NK-92 (cell line): ENCODE data around the gene IPO4.

Source experiments
- DNase-seq: peaks from one replicate; lab custom pipeline; 2025; ENCODE audit not compliant: unreplicated experiment; lab: John Stamatoyannopoulos, UW

IPO4 gene

DNA sequence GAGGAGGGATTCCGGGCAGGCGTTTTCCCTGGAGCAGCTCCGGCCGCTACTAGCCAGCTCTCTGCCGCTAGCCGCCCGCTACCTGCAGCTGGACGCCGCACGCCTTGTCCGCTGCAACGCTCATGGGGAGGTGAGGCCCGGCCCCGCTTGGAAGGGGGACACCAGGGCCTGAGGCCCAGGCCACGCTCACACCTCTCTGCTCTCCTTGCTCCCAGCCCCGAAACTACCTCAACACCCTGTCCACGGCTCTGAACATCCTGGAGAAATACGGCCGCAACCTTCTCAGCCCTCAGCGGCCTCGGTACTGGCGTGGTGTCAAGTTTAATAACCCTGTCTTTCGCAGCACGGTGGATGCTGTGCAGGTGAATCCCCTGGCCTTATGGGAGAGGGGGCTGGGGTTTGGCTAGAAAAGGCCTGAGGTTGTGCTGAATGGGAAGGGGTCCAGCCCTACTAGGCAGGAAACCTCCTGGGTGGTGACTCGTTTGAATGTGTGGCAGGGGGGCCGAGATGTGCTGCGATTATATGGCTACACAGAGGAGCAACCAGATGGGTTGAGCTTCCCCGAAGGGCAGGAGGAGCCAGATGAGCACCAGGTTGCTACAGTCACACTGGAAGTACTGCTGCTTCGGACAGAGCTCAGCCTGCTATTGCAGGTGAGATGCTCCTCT lies 40.7 kb downstream of the IPO4 start:
- DNase-seq, result no peak

DNA sequence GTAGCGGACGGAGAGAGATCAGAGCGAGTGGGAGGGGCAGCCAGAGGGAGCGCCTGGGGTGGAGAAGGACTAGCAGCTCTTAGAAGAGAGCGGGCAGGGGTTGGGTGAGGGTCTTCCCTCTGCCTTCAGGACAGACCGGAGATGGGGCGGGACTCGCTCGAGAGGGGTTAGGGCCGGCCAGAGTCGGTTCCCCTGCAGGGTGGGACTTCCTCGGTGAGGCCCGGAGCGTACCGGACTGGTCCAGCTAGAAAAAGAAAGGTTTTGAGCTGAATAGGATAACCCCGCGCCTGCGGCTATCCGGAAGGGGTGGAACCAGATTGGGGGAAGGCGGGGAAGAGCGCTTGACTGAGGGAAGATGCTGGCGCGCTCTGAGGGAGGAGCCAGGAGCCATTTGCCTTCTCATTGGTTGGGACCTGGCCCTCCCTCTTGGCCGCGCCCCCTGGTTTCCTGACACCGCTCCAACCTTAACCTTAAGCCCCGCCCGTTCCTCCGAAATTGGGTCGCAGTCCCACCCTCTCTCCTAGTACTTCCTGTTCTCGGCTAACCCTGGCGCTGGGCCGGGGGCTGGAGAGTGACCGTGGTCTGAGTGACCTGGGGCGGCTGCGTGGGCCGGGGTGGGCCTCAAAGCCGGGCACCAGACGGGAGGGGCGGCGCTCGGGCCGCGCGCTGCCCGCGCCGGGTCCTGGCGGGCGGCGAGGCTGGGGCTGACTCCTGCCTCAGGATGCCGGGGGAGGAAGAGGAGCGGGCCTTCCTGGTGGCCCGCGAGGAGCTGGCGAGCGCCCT lies 41.4 kb downstream of the IPO4 start, which contains the start of gene RNF31:
TSS of gene RNF31 (plus strand) at position 521 of the 783 bp plus-strand sequence. CDS start at position 722, 201 bp downstream.
- DNase-seq, result peak; percentile 92

DNA sequence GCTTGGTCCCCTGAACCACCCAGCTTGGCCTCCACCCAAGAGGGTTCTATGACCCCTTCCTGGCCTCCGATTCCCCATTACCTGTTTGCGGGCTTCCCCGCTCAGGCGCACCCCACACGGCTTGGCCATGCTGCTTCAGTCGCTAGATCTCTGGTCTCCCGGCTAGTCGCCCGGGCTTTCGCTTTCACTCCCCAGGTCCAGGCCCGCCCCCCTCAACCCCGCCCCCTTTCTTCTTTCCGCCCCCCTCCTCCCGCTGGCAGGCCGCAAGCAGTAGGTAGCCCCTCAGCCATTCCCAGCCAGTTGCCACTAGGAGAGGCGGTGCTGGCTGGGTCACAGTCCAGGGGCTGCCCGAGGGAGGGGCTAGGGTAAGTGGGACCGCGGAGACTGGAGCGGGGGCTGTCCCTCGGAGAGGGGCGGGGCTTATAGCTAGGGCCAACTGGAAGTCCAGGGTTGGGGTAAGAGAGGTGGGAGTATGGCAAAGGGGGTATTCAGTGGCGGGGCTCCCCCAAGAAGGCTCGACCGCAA lies 42.1 kb downstream of the IPO4 start, which contains the start of gene PSME2:
TSS of gene PSME2 (minus strand) at position 158 of the 525 bp plus-strand sequence. CDS start at position 129, 29 bp downstream.
- DNase-seq, result peak; percentile 43

DNA sequence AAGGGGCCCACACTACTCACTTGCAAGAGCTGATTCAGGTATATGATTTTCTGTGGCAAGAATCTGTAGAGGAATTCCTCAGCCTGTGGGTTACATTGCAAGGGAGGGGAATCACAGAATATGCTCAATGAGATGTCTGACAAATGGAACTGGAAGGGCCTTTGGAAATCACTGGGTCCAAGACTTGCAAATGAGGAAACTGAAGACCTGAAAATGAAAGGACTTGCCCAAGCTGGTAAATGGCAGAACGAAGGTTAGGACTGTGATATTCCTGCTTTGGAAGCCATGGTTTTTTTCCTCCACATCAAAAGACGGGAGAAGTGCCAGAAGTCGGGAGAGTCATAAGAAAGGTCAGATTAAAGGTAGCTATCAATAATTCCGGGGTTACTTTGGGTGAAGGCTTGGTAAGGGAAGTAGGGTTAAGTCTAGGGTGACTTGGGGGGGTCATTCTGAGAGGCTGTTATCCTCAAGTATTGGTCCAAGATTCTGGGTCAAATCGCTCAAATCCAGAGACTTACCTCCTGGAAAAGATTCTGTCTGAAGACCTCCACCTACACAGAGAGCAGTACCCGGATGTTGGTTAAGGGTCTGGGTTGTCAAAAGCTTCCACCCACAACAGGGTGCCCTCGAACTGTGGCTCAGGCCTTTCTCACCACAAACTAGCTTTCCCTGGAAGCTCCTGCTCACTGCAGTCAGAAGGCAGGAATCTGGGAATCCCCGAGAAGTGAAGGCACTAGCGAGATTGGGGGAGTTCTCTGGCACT lies 42.7 kb downstream of the IPO4 start:
- DNase-seq, result no peak

DNA sequence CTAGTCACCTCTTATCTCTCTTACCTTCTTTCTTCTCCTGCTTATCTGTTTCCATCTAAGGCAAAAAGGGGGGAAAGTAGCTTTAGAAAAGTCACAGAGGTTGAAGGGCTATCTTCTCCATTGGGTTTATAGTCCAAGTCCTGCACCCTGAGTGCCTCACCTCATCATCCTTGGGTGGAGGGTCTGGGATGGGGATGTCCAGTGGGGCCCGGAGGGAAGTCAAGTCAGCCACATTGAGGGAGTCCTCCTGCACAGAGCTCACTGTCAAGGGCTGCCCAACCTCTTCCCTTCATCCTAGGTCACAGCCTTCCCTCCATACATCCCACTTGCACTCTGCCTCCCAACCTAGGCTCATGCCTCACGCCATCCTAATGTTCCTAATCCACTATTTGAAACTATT lies 43.4 kb downstream of the IPO4 start:
- DNase-seq, result no peak

DNA sequence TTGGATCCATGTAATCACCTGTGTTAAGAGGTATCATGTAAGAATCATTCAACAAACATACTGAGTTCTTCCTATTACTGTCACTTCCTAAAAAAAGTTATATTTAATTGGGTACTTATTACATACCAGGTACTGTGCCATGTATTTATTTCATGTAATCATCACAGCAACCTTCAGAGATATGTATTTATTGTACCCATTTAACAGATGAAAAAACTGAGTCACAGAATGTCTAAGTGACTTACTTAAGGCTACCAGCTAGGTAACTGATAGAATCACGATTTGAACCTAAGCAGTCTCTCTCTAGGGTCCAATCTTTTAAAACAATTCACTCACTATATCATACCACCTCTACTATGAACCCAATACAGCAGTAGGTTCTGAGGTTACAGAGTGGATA lies 44.2 kb downstream of the IPO4 start:
- DNase-seq, result no peak

DNA sequence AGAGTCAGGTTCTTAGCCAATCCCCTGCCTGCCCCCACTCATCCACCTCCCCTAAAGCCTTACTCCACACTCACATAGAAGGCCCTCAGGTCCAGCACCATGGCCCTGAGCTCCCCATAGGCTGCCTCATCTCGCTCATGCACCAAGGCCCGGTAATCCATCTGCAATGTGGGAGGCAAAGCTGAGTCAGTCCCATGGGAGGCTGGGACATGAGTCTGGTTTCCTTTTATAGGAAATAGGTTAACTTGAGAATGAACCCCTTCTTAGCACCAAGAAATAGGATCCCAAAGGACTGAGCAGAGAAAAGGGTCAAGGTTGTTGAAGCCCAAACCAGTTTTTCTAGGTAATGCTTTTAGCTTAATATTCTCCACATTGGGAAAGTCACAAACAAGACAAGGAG lies 45.1 kb downstream of the IPO4 start:
- DNase-seq, result no peak

DNA sequence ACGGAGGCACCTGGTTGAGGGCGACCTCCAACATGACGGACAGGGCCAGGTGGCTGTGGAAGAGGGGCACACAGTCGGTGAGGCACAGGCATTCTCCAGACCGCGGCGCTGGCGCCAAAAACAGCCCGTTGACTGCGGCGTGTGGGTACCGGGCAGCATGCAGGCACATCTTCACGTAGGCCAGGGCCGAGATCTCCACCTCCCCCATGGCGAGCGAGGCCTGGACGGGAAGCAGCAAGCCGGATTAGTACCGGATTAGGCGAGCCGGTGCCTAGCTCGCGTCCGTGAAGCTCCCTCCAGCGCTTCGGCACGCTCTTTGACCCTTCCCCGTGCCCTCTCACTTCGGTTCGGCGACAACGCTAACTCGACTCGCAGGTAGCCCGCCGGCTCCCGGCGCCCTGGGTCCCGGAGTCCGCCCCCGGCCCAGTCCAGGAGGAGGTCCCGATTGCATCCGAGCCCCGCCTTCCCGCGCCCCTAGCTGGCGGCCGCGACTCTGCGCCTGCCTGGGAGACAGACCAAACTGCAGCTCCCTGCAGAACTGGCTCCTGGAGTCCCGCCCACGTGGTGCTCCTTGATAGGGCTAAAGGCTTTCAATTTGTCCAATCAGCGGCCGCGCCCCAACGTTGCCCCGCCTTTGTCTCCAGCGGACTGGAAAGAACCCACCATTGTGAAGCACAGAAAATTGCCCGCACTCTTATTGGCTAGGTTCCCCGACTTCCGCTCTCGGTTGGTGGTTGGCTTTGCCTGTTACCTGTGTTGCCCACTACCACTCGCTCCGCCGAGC lies 47.3 kb downstream of the IPO4 start, which contains the start of gene EMC9:
TSS of gene EMC9 (minus strand) at position 495 of the 784 bp plus-strand sequence. CDS start at position 208, 287 bp downstream.
- DNase-seq, result peak; percentile 98

DNA sequence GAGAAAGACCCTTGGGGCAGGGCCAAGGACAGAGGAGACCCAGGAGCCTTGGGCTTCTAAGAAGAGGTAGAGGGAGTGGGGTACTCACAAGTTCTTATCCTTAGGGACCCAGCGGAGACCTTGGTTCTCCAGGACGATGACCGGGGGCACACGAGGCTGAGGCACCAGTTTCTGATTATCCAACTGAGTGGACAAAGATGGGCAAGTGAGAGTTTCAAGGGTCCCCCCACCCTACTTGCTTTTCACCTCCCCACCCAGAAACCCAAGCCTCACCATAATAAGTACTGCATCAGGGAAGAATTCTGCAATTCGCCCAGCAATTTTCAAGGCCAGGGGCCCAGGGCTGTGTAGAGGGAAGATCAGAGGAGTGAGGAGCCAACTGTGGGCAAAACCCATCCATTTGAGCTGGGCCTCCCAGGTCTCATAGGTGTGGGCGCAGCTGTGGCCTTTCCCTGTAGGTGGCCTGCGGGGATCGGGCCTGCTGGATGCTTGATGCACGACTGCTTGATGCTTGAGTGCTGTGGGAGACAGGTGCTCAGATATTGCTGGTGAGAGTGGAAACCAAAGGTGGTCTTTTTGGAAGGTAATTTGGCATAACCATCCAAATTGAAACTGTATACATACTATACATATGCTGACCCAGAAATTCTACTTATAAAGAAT lies 49.2 kb downstream of the IPO4 start:
- DNase-seq, result no peak

DNA sequence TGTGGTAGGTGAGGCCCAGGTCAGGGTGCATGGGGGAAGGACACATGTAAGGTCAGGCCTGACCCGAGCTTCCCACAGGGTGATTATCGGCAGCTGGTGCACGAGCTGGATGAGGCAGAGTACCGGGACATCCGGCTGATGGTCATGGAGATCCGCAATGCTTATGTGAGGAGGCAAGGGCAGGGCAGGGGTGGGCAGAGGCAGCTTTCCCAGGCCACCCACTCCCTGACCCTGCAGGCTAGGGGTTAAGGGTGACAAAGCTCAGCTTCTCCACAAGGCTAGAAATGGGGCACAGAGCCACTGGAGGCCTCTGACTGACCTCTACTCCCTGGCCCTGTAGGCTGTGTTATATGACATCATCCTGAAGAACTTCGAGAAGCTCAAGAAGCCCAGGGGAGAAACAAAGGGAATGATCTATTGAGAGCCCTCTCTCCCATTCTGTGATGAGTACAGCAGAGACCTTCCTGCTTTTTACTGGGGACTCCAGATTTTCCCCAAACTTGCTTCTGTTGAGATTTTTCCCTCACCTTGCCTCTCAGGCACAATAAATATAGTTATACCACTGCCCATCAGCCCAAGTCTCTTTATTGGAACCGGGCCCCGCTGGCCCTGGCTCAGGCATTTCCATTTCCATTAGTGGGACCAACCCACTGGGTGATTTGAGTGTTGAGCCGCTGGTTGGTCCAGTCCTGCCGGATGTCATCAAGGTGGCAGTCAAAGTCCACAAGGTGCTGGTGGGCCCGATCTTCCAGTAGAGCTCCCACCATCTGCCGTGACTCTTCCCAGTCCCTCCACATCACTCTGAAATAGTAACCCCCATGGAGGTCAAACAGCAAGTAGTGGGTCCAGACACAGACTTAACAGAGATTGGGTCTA lies 50.0 kb downstream of the IPO4 start:
- no peak for DNase-seq

DNA sequence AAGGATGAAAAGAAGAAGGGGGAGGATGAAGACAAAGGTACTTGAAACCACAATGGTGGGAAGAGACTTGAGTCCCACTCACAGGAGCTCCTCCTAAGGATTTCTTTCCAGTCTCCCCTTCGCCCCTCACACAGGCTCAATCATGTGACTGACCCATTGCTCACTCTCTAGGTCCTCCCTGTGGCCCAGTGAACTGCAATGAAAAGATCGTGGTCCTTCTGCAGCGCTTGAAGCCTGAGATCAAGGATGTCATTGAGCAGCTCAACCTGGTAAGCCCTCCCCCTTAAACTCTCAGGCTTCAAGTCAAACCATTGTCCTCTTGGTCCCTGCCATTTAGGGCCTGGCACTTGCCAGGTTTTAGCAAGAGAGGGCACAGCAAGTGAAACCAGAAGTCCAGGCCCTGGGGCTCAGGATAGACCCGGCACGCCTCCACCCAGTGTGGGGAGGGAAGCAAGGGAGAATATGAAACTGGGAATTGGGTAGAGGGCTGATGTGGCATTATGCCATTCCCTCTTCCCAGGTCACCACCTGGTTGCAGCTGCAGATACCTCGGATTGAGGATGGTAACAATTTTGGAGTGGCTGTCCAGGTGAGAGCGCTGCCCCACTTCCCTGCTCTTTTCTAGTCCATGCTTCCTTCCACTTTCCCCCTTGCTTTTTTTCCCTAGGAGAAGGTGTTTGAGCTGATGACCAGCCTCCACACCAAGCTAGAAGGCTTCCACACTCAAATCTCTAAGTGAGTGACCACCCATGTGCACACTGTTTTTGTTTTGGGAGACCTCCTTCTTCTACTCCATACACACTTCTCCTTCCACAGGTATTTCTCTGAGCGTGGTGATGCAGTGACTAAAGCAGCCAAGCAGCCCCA lies 50.9 kb downstream of the IPO4 start:
- DNase-seq, result no peak

DNA sequence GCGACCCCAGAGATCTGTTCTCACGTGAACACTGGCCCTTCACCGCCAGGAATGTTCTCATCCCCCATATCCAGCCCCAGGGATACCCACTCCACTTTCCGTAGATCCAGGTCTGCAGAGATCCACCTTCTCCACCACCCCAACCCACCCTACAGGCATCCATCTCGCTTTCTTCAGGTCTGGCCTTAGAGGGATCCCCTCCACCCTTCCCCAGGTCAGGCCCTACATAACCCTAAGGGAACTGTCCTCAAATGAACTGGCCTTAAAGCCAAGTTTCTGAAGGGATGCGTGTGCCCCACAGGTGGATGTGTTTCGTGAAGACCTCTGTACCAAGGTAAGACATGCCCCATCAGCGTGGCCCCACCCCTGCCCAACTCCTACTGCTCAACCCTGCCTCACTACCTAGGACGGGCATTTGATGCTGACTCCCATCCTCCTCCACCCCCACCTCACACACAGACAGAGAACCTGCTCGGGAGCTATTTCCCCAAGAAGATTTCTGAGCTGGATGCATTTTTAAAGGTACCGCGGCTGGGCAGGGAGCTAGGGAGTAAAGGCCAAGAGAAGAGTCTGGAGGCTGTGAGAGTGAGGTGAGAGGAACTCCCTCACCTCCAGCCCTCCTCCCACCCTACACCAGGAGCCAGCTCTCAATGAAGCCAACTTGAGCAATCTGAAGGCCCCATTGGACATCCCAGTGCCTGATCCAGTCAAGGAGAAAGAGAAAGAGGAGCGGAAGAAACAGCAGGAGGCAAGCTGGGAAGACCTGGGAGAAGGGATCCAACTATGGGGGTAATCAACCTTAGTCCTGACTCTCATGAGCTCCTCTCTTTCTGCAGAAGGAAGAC lies 51.7 kb downstream of the IPO4 start:
- DNase-seq, result no peak

DNA sequence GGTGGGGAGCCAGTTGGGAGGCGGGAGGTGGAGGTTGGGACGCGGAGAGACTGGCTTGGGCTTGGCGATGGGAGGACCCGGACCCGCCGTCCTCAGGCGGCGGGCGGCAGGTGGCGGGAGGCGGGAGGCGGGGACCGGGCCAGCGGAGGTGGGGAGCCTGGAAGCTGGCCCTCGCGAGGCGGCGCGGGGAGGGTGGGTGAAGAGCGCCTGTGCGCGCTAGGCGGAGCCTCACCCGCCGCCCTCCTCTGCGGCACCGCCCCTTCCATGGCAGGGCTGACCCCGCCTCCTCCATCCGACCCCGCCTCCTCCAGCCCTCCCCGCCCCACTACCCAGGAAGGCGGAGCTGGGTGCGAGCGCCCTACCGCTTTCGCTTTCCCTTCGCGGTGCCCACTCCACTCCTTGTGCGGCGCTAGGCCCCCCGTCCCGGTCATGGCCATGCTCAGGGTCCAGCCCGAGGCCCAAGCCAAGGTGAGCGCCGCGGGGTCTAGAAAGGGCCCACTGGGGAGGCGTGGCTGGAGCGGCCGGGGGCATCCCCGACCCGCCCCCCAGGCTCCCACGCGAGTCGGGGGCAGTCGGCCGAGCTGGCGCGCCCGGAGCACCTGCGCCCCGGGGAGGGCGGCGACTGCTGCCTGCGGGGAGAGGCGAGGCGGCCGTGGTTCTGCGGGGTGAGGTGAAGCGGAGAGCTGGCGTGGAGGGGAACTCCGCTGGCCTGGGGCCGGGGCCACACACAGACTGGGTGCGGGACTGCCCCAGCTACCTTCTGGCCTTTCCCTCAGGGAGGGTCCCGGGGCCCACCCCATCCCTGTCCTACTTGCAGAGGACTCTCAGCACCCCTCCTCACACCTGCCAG lies 52.6 kb downstream of the IPO4 start, which contains the start of gene PSME1:
TSS of gene PSME1 (plus strand) at position 361 of the 850 bp plus-strand sequence. CDS start at position 430, 69 bp downstream.
- DNase-seq, result peak; percentile 41

DNA sequence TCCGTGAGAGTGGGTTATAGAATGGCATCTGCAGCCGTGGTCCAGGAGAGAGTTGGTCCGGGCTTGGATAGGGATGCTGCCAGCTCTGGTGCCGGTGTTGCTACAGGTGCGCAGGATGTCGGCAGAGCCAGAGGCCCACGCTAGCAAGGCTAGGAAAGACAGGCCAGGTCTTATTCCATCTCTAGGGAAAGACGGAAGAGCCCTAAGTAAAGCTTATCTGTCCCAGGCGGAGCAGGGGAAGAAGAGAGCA lies 53.1 kb downstream of the IPO4 start:
- DNase-seq, result no peak

DNA sequence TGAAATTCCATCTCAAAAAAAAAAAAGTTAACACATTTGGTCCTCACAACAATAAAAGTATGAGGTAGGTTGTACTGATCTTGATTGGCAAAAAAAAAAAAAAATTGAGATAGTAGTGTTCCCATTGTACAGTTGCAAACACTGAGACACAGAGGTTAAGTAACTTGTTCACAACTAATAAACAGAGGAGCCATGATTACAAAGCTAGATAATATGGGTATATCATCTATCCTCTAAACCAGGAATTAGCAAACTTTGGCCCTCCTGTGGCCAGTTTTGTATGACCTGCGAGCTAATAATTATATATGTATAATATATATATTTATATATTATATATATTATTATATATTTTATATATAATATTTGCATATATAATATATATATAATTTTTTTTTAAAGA lies 54.9 kb downstream of the IPO4 start:
- DNase-seq, result no peak

DNA sequence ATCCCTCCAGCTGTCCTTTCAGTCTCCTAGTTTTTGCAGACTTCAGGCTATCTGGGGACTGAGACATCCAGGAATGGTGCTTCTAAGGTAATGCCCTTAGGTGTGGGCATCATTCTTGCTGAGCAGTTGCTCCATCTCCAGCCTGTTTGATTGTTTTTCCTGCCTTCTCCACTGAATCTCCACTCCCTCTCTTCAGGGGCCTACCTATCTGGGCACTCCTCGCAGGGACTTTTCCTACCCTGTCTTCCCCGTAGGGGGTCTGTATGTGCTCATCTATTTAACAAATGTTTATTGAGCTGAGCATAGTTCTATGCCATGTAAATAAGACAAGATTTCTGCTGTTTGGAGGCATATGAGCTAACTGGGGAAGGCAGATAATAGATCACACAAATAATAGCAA lies 55.6 kb downstream of the IPO4 start:
- no peak for DNase-seq
